C1 segment of cervical spinal cord (tissue), 14 donors: ENCODE data around the gene PCDH11X.
"Not testable (repeated sequence)": the region's sequence is repeated elsewhere in the genome, so short reads cannot be mapped to it uniquely, and the experiment has no call there.

Experiments used
- DNase-seq, 14 donors: peaks; one replicate each; lab custom pipeline; 2025; lab: John Stamatoyannopoulos, UW

Gene PCDH11X, protein sequence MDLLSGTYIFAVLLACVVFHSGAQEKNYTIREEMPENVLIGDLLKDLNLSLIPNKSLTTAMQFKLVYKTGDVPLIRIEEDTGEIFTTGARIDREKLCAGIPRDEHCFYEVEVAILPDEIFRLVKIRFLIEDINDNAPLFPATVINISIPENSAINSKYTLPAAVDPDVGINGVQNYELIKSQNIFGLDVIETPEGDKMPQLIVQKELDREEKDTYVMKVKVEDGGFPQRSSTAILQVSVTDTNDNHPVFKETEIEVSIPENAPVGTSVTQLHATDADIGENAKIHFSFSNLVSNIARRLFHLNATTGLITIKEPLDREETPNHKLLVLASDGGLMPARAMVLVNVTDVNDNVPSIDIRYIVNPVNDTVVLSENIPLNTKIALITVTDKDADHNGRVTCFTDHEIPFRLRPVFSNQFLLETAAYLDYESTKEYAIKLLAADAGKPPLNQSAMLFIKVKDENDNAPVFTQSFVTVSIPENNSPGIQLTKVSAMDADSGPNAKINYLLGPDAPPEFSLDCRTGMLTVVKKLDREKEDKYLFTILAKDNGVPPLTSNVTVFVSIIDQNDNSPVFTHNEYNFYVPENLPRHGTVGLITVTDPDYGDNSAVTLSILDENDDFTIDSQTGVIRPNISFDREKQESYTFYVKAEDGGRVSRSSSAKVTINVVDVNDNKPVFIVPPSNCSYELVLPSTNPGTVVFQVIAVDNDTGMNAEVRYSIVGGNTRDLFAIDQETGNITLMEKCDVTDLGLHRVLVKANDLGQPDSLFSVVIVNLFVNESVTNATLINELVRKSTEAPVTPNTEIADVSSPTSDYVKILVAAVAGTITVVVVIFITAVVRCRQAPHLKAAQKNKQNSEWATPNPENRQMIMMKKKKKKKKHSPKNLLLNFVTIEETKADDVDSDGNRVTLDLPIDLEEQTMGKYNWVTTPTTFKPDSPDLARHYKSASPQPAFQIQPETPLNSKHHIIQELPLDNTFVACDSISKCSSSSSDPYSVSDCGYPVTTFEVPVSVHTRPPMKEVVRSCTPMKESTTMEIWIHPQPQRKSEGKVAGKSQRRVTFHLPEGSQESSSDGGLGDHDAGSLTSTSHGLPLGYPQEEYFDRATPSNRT (N-terminal part only)

DNA sequence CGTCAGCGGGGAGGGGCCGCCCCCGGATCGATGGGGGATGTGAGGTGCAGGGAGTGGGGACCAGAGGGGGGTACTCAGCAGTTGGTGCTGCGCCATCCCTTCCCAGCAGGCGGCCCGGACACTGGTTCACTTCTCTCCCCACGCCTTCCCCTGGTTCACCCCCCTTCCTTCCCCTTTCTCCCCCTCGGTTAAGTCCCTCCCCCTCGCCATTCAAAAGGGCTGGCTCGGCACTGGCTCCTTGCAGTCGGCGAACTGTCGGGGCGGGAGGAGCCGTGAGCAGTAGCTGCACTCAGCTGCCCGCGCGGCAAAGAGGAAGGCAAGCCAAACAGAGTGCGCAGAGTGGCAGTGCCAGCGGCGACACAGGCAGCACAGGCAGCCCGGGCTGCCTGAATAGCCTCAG, at the start of gene PCDH11X:
TSS of gene PCDH11X (plus strand) at position 241 of the 400 bp plus-strand sequence. CDS start 56,130 bp downstream, outside the sequence.
- DNase-seq = not testable (repeated sequence)

DNA sequence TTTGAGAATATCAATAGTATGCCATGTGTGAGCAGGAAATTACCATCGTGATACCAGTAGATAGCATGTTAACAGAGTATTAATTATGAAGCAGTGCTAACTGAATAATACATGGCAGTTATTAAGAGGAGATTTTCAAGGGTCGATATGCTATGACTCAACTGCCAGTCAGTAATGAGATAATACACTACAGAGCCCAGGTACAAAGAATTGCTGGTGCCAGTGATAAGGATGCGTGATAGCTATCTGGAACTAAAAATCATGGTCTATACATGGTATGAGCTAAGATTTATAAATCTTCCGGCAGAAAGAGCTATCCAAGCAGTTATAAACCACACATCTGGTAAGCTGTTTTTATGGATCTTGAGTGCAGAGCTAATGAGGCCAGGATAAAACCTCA, 31.7 kb upstream of the PCDH11X start:
- not testable (repeated sequence) for DNase-seq

DNA sequence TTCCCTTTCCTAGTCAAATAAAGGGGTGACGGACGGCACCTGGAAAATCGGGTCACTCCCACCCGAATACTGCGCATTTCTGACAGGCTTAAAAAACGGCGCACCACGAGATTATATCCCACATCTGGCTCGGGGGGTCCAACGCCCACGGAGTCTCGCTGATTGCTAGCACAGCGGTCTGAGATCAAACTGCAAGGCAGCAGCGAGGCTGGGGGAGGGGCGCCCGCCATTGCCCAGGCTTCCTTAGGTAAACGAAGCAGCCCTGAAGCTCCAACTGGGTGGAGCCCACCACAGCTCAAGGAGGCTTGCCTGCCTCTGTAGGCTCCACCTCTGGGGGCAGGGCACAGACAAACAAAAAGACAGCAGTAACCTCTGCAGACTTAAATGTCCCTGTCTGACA, 26.2 kb upstream of the PCDH11X start:
- DNase-seq = not testable (repeated sequence)

DNA sequence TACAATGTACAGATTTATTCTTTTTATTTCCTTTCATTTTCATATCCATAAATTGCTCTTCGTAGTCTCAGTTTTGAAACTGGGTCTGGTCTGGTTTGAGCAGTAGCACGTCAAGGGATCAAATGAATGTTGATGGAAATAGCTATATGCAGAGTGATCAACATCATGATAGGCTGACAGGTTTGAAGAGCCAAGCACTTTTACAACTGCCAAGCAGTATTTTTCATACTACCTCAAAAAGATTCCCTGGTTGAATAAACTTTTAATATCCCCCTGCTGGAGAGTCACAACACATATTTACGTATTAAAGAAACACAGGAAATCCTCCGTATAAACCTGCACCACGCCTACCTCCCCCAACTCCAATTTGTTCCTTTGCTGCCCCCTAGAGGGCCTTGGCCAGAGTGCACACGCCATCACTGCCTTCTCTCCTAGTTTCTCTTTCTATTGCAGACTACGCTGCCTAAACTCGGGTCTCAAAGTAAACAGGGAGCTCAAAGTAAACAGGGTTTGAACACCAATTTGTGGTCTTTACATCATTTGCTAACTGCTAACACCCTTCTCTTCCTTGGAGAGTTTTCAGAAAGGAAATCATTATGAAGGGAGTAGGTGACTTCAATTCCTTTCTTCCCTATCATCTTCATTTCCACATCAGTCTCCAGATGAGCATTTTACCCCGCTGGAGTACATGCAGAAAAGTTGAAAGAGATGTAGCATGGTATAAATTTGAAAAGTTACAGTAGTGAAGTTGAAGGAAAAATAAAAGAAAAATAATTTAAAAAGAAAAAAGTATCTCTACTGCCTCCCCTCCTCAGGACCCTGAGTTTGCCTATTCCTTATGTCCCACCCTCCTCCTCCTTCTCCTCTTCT, 8.3 kb upstream of the PCDH11X start:
- DNase-seq = not testable (repeated sequence)

DNA sequence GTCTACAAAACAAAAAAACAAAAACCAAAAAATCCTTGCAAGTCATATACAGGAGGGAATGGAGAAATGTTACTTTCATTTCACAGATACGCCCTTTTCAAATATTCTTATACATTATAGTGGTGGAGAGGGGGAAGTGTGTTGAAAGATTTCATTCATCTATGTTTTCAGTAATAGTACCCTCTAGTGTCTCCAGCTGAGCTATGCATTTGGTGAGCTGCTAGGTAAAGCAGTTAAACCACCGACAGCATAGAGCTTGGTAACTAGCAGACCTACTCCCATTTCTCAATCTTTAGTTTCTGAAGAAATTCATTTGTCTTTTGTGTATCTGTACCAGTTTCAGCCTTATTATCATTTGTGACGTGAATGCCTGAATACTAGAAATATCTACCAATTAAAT, 5.2 kb upstream of the PCDH11X start:
- DNase-seq = not testable (repeated sequence)

DNA sequence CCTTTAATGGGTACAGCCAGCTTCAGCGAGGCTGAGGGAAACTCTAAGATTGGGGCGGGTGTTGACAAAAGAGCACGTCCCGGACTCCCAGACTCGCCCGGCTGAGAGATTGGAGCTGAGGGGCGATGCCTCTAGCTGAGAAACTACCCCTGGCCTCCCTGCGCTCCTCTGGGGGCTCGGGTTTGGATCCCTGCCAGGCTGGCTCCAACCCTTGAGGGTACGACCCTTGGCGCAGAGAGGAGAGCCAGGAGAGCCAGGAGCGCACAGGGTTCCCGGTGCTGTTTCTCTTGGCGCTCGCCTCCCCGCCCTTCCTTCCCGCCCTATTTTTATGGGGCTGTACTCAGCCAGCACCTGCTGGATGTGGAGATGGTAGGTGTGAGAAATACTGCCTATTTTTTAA, 833 bp downstream of the PCDH11X start:
- DNase-seq = not testable (repeated sequence)

DNA sequence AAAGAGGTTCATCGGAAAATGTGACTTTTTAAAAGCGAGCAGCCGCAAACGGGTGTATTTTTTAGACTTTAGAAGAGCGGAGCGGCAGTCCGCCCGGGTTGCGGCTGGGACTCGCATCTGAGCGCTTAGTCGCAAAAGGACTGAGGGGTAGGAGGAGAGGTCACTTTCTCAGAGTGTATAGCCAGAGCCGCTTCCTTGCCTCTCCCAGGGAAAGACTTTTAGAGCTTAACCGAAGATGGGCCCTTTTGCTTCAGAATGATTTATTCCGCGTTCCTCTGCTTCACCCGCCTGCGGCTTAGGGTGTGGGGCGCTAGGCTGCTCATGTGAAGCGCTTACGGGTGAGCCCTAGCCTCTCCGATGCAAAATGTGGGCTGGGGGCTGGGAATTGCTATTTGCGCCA, 1.5 kb downstream of the PCDH11X start:
- not testable (repeated sequence) for DNase-seq

DNA sequence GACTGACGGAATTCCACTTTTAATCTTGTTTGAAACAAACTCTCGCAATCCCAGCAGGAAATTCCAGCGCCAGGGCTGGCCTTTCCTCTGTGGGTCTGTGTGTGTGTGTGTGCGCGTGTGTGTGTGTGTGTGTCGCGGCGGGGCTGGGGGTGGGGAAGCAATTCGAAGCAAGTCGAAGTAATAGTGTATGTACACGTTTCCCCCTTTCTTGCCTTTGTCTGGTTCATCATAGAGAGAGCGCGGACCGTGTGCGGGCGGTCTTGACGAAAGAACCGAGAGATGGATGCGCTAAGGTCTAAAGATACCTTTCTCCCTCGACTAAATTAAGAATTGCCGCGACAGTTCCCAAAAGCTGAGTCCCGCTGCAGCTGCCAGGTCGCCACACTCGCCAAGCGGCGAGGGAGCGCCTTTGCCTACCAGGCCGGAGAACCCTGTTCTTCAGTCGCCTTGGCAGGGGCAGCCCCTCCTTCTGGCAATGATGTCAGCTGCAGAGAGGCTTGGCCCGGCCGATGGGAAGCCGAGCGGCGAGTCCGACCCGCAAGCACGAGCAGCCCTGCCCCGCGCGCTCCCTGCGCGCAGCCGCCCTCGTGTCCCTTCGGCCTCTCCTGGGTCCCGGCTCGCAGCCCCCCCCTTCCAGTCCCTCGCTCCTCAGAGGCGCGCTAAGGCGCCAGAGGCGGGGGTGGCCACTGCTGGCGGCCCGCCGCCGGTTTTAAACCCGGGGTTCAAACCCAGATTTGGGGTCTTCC, 2.6 kb downstream of the PCDH11X start:
- DNase-seq = not testable (repeated sequence)

DNA sequence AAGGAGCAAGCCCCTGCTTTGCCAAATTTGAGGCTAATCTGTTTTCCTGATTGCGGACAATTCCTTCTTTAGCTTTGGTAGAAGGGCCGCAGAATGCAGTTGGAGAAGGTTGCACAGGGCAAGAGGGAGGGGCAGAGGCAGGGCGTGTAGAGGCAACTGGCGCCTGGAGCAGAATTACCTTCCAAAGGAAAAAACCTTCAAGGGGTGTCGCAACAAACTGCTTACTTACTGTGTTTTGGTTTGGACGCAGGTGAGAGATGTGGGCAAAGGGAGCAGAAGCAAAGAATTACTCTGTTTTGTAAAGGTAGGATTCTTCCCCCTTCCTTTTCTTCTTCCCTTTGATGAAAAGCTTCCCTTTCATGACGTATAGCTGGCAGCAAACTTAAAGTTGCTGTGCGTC, 3.6 kb downstream of the PCDH11X start:
- DNase-seq = not testable (repeated sequence)

DNA sequence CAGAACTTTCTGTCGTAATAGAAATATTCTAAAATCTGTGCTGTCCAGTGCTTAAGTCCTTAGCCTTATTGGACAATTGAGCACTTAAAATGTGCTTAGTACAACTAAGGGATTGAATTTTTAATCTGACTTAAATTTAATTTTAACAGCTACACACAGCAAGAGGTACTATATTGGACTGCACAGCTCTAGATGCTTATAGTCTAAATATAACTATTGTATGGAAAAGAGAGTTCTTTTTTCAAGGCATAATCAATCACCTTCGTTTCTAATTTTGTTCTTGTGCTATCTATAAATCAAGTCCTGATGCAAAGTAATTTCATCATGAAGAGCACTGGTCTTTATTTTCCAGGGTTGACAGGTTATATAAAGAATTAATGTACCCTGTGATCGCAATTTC, 38.4 kb downstream of the PCDH11X start:
- not testable (repeated sequence) for DNase-seq

DNA sequence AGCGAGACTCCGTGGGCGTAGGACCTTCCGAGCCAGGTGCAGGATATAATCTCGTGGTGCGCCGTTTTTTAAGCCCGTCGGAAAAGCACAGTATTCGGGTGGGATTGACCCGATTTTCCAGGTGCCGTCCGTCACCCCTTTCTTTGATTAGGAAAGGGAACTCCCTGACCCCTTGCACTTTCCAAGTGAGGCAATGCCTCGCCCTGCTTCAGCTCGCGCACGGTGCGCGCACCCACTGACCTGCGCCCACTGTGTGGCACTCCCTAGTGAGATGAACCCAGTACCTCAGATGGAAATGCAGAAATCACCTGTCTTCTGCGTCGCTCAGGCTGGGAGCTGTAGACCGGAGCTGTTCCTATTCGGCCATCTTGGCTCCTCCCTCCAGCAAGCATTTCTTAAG, 46.1 kb downstream of the PCDH11X start:
- not testable (repeated sequence) for DNase-seq
